ENCODE results near the gene TMEM212.
"Not testable (repeated sequence)": the region's sequence is repeated elsewhere in the genome, so short reads cannot be mapped to it uniquely, and the experiment has no call there.

TMEM212 gene

GRCh38 chr3:171851660-171852058 lies 8.5 kb downstream of the TMEM212 start:
- TF ChIP-seq, protein P1, sequence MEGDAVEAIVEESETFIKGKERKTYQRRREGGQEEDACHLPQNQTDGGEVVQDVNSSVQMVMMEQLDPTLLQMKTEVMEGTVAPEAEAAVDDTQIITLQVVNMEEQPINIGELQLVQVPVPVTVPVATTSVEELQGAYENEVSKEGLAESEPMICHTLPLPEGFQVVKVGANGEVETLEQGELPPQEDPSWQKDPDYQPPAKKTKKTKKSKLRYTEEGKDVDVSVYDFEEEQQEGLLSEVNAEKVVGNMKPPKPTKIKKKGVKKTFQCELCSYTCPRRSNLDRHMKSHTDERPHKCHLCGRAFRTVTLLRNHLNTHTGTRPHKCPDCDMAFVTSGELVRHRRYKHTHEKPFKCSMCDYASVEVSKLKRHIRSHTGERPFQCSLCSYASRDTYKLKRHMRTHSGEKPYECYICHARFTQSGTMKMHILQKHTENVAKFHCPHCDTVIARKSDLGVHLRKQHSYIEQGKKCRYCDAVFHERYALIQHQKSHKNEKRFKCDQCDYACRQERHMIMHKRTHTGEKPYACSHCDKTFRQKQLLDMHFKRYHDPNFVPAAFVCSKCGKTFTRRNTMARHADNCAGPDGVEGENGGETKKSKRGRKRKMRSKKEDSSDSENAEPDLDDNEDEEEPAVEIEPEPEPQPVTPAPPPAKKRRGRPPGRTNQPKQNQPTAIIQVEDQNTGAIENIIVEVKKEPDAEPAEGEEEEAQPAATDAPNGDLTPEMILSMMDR (conservative IDR thresholded peaks at IDR 0.05; ENCODE audit: low read depth, low read length): no peak
- no peak for DNase-seq (ENCODE audit: low read depth)
- H3K4me3 ChIP-seq (ENCODE audit: low read length): no peak overlapping the region

DNA sequence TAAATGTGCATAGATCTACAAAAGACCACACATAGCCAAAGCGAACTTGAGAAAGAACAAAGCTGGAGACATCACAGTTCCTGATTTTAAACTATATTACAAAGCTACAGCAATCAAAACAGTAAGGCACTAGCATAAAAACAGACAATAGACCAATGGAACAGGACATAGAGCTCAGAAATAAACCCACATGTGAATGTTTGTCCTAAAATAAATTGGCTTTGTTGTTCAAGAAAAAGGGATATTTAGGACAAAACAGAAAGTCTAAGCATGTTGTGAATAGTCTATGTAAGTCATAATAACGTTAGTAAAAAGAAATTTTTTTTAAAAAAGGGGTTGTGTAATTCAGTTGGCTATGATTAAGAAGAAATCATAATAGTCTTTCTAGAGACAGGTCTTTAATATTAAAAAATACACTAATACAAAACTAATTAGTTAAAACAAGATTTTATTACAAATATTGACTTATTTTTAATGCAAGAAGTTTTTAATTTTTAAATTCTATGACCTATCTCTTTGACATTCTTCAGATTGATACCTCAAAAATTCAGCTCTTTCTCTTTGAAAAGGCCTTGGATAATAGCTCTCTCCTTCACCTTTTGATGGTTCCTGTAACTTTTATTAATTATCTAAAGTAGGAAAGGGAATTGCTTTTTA lies 11.6 kb downstream of the TMEM212 start:
- H3K4me3 ChIP-seq (ENCODE audit: low read length): no peak overlapping the region
- DNase-seq (ENCODE audit: low read depth): no peak
- TF ChIP-seq, protein P1 (conservative IDR thresholded peaks at IDR 0.05; ENCODE audit: low read depth, low read length): no peak

DNA sequence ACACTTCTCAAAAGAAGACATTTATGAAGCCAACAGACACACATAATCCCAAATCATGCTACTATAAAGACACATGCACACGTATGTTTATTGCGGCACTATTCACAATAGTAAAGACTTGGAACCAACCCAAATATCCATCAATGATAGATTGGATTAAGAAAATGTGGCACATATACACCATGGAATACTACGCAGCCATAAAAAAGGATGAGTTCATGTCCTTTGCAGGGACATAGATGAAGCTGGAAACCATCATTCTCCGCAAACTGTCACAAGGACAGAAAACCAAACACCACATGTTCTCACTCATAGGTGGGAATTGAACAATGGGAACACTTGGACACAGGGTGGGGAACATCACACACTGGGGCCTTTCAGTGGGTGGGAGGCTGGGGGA lies 15.6 kb downstream of the TMEM212 start:
- H3K4me3 ChIP-seq (ENCODE audit: low read length): not testable (repeated sequence)

DNA sequence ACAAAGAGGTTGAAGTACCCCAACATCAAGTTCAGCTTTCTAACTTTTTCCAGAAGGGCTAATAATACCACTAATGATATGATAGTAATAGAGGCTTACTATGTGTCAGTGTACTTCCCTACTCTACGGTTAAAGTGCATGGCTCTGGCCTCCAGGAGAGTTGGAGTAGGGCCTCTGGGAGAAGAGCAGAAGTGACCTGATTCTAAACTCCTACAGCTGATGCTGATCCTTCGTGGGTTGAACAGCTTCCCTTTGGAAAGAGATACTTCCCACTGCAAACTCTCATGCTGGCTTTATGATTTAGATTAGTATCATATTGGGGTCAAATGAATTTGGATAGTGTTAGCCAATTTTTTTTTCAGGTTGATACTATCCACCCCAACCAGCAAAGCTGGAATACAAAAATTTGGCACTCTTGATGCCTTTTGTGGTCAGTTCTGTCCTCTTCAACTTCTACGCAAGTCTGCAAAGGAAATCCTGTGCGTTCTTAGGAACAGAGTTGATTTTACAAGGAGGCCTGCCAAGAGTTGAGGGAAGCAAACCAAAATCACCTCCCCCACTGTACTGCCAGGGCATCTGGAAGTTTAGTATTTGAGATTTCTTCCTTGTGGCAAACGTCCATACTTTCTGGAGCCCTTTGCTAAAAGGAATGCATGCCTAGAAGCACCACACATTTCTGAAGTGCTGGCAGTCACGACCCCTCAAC lies 17.8 kb downstream of the TMEM212 start:
- TF ChIP-seq, protein P1 (conservative IDR thresholded peaks at IDR 0.05; ENCODE audit: low read depth, low read length): no peak
- no peak overlapping the region for H3K4me3 ChIP-seq (ENCODE audit: low read length)
- DNase-seq (ENCODE audit: low read depth): no peak

More for the DNA sequence above, 15.6 kb downstream of the TMEM212 start:
- DNase-seq (ENCODE audit: low read depth): not testable (repeated sequence)

DNA sequence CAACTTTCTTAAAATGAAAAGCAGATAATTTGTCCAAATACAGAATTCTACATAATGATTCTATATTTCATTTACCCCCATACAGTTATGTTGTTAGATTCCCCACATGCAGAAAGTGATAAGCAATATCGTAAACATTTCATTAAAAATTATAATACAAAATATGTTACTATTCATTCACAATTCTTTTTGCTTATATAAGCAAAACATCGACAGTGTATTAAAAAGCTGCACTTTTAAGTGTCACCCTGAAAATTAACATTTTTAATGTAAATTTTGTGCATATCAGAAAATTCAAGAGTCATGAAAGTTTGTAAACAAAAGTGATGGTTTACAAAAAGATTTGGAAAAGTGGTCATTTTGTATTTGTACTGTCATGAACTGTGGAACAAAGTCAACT lies 19.2 kb downstream of the TMEM212 start:
- TF ChIP-seq, protein P1 (conservative IDR thresholded peaks at IDR 0.05; ENCODE audit: low read depth, low read length): no peak
- DNase-seq (ENCODE audit: low read depth): no peak
- H3K4me3 ChIP-seq (ENCODE audit: low read length): no peak overlapping the region

GRCh38 chr3:171862993-171863521 lies 19.9 kb downstream of the TMEM212 start:
- no peak overlapping the region for H3K4me3 ChIP-seq (ENCODE audit: low read length)
- DNase-seq (ENCODE audit: low read depth): no peak
- TF ChIP-seq, protein P1 (conservative IDR thresholded peaks at IDR 0.05; ENCODE audit: low read depth, low read length): no peak

GRCh38 chr3:171863920-171864319 lies 20.8 kb downstream of the TMEM212 start:
- TF ChIP-seq, protein P1 (conservative IDR thresholded peaks at IDR 0.05; ENCODE audit: low read depth, low read length): no peak
- H3K4me3 ChIP-seq (ENCODE audit: low read length): no peak overlapping the region
- DNase-seq (ENCODE audit: low read depth): no peak

Data from retinal pigment epithelial cell (primary cell).